Vagina (tissue), 2 donors: ENCODE data around the gene TARDBP. TPM values are rescaled to one million over a fixed set of nuclear protein-coding genes. Genes with fewer than 3 reads are reported as not detected.
"Not testable (repeated sequence)": the region's sequence is repeated elsewhere in the genome, so short reads cannot be mapped to it uniquely, and the experiment has no call there.

Experiments used
- DNase-seq, 2 donors: peaks; one replicate each; pipeline ENCODE4 v3.0.0-alpha.2; 2017; ENCODE audit errors: extremely low spot score in 2 of 2
- H3K27ac ChIP-seq: fragments of 200-600 bp; sonication (generic); one replicate; pipeline ENCODE4 v1.5.1; 2019
- H3K27me3 ChIP-seq: fragments of 200-600 bp; sonication (generic); one replicate; pipeline ENCODE4 v1.5.1; 2019
- H3K36me3 ChIP-seq, 2 donors: fragments of 200-600 bp; sonication (generic); one replicate each; pipeline ENCODE4 v1.5.1; 2017 to 2019
- H3K4me1 ChIP-seq: fragments of 200-600 bp; sonication (generic); one replicate; pipeline ENCODE4 v1.5.1; 2019
- H3K4me3 ChIP-seq, 2 donors: fragments of 200-600 bp; sonication (generic); 1 replicate in 1 of 2; 2 replicates in 1 of 2; pipeline ENCODE4 v1.5.1; 2016 to 2019
- H3K9me3 ChIP-seq: fragments of 200-600 bp; sonication (generic); one replicate; pipeline ENCODE4 v1.5.1; 2019
- POLR2A ChIP-seq, 2 donors: fragments of 450-650 bp; IDR thresholded peaks; one replicate each; pipeline ENCODE4 v1.6.1; 2017; ENCODE audit warnings: antibody characterized with exemption in 2 of 2, mild to moderate bottlenecking in 2 of 2, moderate library complexity in 2 of 2
- POLR2AphosphoS5 ChIP-seq, 2 donors: sonication (generic); formaldehyde crosslinking; IDR thresholded peaks; one replicate each; pipeline ENCODE4 v1.9.0; 2017; ENCODE audit warnings: antibody characterized with exemption in 2 of 2, mild to moderate bottlenecking in 2 of 2, low read depth in 1 of 2; ENCODE audit not compliant: insufficient read depth in 1 of 2
- intact Hi-C: fragments of 100-400 bp; cut with DNase I; formaldehyde crosslinking; loops from one replicate; pipeline ENCODE4 v1.15.1; 2023
- total RNA-seq: library from RNA; depleted of rRNA; stranded (reverse); fragments of >200 nt; gene quantifications from one replicate; pipeline ENCODE4 v1.2.3, GENCODE V29; 2016
- TF ChIP-seq, protein P1 (sequence below), 3 experiments: fragments of 450-650 bp in 2 of 3; fragments of 200-600 bp in 1 of 3; sonication (generic) in 1 of 3; IDR thresholded peaks; one replicate each; pipeline ENCODE4 v1.5.1; 2017 to 2019; ENCODE audit warnings: antibody characterized with exemption in 3 of 3, mild to moderate bottlenecking in 2 of 3, moderate library complexity in 2 of 3

The TARDBP gene
- total RNA-seq, 1 donor from 2014 or later, result 213 TPM

DNA sequence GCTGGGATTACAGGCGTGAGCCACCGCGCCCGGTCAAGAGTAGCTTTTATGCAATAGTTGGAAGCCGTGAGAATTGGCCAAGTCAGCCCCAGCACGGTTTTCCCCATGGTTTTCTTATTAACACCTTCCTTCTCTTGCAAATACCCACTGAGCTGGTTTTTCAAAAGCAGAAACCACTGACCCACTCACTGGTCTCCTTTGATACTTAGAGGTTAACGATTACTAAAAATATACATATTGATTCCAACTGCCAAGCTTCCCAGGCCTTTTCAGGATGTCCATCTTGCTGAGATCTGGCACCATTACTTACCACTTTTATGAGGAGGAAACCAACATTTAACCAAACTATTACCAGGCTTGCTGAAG, 25.9 kb upstream of the TARDBP start:
- no peaks in the 10 kb centered on the region for H3K27me3 ChIP-seq
- H3K4me1 ChIP-seq, result no peaks in the 10 kb centered on the region
- H3K36me3 ChIP-seq, result no peaks in the 10 kb centered on the region
- H3K9me3 ChIP-seq, result no peaks in the 10 kb centered on the region
- H3K4me3 ChIP-seq, result no peak overlapping the region
- no peak for DNase-seq
- intact Hi-C loops, result no loop called here
- TF ChIP-seq, protein P1, sequence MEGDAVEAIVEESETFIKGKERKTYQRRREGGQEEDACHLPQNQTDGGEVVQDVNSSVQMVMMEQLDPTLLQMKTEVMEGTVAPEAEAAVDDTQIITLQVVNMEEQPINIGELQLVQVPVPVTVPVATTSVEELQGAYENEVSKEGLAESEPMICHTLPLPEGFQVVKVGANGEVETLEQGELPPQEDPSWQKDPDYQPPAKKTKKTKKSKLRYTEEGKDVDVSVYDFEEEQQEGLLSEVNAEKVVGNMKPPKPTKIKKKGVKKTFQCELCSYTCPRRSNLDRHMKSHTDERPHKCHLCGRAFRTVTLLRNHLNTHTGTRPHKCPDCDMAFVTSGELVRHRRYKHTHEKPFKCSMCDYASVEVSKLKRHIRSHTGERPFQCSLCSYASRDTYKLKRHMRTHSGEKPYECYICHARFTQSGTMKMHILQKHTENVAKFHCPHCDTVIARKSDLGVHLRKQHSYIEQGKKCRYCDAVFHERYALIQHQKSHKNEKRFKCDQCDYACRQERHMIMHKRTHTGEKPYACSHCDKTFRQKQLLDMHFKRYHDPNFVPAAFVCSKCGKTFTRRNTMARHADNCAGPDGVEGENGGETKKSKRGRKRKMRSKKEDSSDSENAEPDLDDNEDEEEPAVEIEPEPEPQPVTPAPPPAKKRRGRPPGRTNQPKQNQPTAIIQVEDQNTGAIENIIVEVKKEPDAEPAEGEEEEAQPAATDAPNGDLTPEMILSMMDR (IDR thresholded peaks at IDR 0.05), result no peak
- TF ChIP-seq POLR2AphosphoS5 (IDR thresholded peaks at IDR 0.05; ENCODE audit: insufficient read depth in 1 of 2, low read depth in 1 of 2), result no peak
- no peak overlapping the region for H3K27ac ChIP-seq

DNA sequence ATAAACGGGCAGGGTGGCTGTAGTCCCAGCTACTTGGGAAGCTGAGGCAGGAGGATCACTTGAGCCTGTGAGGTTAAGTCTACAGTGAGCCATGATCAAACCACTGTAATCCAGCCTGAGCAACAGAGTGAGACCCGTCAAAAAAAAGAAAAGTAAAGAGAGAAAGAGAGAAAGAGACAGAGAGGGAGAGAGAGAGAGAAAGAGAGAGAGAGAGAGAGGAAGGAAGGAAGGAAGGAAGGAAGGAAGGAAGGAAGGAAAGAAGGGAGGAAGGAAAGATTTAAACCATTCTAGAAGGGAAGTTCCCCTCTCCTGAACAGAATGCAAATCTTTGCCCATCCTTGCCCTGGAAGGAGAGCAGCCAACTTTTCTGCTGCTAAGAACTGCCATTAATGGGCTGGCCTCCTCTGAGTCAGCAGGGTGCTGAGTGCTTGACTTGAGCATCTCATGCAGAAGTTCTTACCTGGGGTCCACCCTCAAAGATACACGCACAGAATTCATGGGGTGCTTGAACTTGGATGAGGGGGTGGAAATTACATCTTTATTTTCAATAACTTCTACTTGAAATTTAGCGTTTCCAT, 24.5 kb upstream of the TARDBP start:
- no peak for DNase-seq
- no peaks in the 10 kb centered on the region for H3K36me3 ChIP-seq
- TF ChIP-seq POLR2AphosphoS5 (IDR thresholded peaks at IDR 0.05; ENCODE audit: insufficient read depth in 1 of 2, low read depth in 1 of 2) (no peak), POLR2A (IDR thresholded peaks at IDR 0.05) (no peak)
- TF ChIP-seq, protein P1 (IDR thresholded peaks at IDR 0.05), result no peak
- H3K27me3 ChIP-seq, result no peaks in the 10 kb centered on the region
- intact Hi-C loops, result no loop called here
- H3K27ac ChIP-seq, result no peak overlapping the region
- no peaks in the 10 kb centered on the region for H3K9me3 ChIP-seq
- no peaks in the 10 kb centered on the region for H3K4me1 ChIP-seq
- no peak overlapping the region for H3K4me3 ChIP-seq

DNA sequence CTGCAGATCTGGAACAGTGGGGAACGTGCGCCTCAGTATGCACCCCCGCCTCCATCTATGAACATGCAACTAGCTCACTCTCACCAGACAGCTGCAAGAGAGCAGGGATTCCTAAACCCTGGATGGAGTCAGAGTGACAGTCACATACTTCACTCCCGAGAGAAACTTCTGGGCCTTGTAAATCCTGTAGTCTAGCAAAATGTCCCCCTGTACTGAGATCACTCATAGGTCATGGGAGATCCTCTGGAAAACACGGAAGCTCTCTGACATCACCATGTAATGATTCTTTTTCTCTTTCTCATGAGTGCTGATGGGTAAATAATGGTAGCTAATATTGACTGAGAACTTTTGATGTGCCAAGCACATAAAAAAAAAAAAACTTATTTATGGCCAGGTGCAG, 23.4 kb upstream of the TARDBP start:
- DNase-seq, result no peak
- Histone ChIP-seq H3K4me1 (no peaks in the 10 kb centered on the region), H3K4me3 (no peak overlapping the region), H3K27ac (no peak overlapping the region), H3K27me3 (no peaks in the 10 kb centered on the region), H3K9me3 (no peaks in the 10 kb centered on the region), H3K36me3 (no peaks in the 10 kb centered on the region)
- no peak for TF ChIP-seq POLR2AphosphoS5 (IDR thresholded peaks at IDR 0.05; ENCODE audit: insufficient read depth in 1 of 2, low read depth in 1 of 2)
- TF ChIP-seq, protein P1 (IDR thresholded peaks at IDR 0.05), result no peak
- TF ChIP-seq POLR2A (IDR thresholded peaks at IDR 0.05), result no peak
- intact Hi-C loops, result no loop called here

DNA sequence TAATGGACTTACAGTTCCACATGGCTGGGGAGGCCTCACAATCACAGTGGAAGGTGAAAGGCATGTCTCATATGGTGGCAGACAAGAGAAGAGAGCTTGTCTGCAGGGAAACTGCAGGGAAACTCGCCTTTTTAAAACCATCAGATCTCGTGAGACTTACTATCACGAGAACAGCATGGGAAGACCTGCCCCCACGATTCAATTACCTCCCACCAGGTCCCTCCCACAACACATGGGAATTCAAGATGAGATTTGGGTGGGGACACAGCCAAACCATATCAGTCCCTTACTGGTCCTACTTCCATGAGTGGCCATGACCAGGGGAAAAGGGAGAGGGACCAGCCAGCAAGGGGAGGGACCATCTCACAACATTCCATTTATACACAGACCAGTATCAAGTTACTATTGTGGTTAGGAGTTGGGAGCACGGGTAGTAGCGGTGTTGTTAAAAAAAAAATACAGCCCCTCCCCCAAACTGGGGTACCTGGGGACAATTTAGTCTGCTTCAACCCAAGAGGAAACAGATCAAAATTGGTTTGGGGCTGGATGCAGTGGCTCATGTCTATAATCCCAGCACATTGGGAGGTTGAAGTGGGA, 22.4 kb upstream of the TARDBP start:
- H3K27ac ChIP-seq, H3K4me3 ChIP-seq, H3K27me3 ChIP-seq, H3K4me1 ChIP-seq, H3K36me3 ChIP-seq, intact Hi-C loops, DNase-seq, H3K9me3 ChIP-seq: not testable (repeated sequence)

DNA sequence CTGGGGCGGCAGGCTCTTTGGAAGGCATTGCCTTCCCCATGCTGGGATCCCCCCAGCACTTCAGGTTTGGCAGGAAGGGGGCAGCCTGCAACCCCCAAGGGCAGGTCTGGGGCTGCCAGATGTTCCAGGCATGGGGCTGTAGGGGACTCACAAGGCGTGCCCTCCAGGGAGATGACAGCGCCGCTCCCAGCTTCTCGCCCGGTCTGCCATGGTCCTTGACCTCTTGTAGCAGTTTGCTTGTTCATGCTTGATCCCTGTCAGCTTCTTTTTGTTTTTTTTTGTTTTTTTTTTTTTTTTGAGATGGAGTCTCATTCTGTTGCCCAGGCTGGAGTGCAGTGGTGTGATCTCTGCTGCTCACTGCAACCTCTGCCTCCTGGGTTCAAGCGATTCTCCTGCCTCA, 21.6 kb upstream of the TARDBP start:
- Histone ChIP-seq H3K9me3 (no peaks in the 10 kb centered on the region), H3K4me1 (no peaks in the 10 kb centered on the region), H3K36me3 (no peaks in the 10 kb centered on the region), H3K27me3 (no peaks in the 10 kb centered on the region), H3K4me3 (no peak overlapping the region), H3K27ac (no peak overlapping the region)
- no peak for DNase-seq
- intact Hi-C loops, result no loop called here
- TF ChIP-seq, protein P1 (IDR thresholded peaks at IDR 0.05), result no peak
- TF ChIP-seq POLR2AphosphoS5 (IDR thresholded peaks at IDR 0.05; ENCODE audit: insufficient read depth in 1 of 2, low read depth in 1 of 2) (no peak), POLR2A (IDR thresholded peaks at IDR 0.05) (no peak)

DNA sequence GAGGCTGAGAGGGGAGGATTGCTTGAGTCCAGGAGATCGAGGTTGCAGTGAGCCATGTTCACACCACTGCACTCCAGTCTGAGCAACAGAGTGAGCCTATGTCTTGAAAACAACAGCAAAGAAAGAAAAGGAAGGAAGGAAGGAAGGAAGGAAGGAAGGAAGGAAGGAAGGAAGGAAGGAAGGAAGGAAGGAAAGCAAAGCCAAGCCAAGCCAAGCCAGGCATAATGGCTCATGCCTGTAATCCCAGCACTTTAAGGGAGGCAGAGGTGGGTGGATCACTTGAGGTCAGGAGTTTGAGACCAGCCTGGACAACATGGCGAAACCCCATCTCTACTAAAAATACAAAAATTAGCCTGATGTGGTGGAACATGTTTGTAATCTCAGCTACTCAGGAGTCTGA, 20.4 kb upstream of the TARDBP start:
- intact Hi-C loops, H3K9me3 ChIP-seq, H3K4me3 ChIP-seq, H3K36me3 ChIP-seq, H3K4me1 ChIP-seq, H3K27me3 ChIP-seq, DNase-seq, H3K27ac ChIP-seq: not testable (repeated sequence)
